Large intestine (tissue), 3 donors: Measurements from ENCODE around the gene RASSF4. TPM values are rescaled to one million over a fixed set of nuclear protein-coding genes. Genes with fewer than 3 reads are reported as not detected.

Source experiments
- DNase-seq, 2 donors: peaks; one replicate each; pipeline versions ENCODE4 v3.0.0 to v3.0.0-alpha.2; 2013
- H3K27ac ChIP-seq: one replicate; pipeline ENCODE4 v1.5.1; 2013; ENCODE audit warnings: low read length
- H3K27me3 ChIP-seq: 2 replicates; pipeline ENCODE4 v1.6.1; 2013; ENCODE audit warnings: low read length; ENCODE audit not compliant: control insufficient read depth, insufficient read depth
- H3K36me3 ChIP-seq: 2 replicates; pipeline ENCODE4 v1.6.1; 2013; ENCODE audit warnings: low read length; ENCODE audit not compliant: control insufficient read depth, insufficient read depth
- H3K4me1 ChIP-seq: one replicate; pipeline ENCODE4 v1.6.1; 2013; ENCODE audit warnings: low read length; ENCODE audit not compliant: control insufficient read depth, insufficient read depth
- H3K4me3 ChIP-seq: one replicate; pipeline ENCODE4 v1.5.1; 2013; ENCODE audit warnings: low read length
- H3K9me3 ChIP-seq: one replicate; pipeline ENCODE4 v1.6.1; 2013; ENCODE audit warnings: mild to moderate bottlenecking, low read depth, low read length, moderate library complexity; ENCODE audit not compliant: control insufficient read depth
- WGBS: methylation state at CpG from one replicate; pipeline ENCODE4 v1.1.5; 2013; ENCODE audit warnings: low lambda C conversion rate; ENCODE audit not compliant: insufficient coverage; 5-methylcytosine and 5-hydroxymethylcytosine counted together
- polyA plus RNA-seq: library from polyadenylated mRNA; unstranded; fragments of 120-200 nt; gene quantifications from one replicate; pipeline ENCODE4 v1.2.1, GENCODE V29; 2013

The RASSF4 gene
- polyA plus RNA-seq, 1 donor: 26.0 TPM

GRCh38 chr10:44976352-44977198 is 17.0 kb downstream of the RASSF4 start:
- Histone ChIP-seq H3K4me3 (no peak overlapping the region), H3K27ac (no peak overlapping the region), H3K9me3 (no peaks in the 10 kb centered on the region), H3K4me1 (peaks cover 60% of the 10 kb centered on the region), H3K27me3 (no peaks in the 10 kb centered on the region), H3K36me3 (peaks cover 11% of the 10 kb centered on the region)
- no CpG with 5 or more reads among the region's 9 CpGs for WGBS
- DNase-seq: no peak

- no CpG with 5 or more reads among the region's 25 CpGs for WGBS
- DNase-seq: peak in 1 of 2 donors; percentile 10
- peak overlapping the region; percentile 16 for H3K4me3 ChIP-seq
- no peaks in the 10 kb centered on the region for H3K27me3 ChIP-seq
- H3K36me3 ChIP-seq: peaks cover 4% of the 10 kb centered on the region
- no peaks in the 10 kb centered on the region for H3K9me3 ChIP-seq
- H3K4me1 ChIP-seq: peaks cover 62% of the 10 kb centered on the region
- H3K27ac ChIP-seq: no peak overlapping the region
These were observed 17.9 kb downstream of the RASSF4 start for GRCh38 chr10:44977287-44978212.

GRCh38 chr10:44978213-44978569 is 18.6 kb downstream of the RASSF4 start:
- no peak for DNase-seq
- no peaks in the 10 kb centered on the region for H3K9me3 ChIP-seq
- peaks cover 62% of the 10 kb centered on the region for H3K4me1 ChIP-seq
- WGBS: no CpG with 5 or more reads among the region's 4 CpGs
- peak overlapping the region; percentile 38 for H3K27ac ChIP-seq
- peak overlapping the region; percentile 16 for H3K4me3 ChIP-seq
- peaks cover 2% of the 10 kb centered on the region for H3K36me3 ChIP-seq
- H3K27me3 ChIP-seq: no peaks in the 10 kb centered on the region

GRCh38 chr10:44978570-44979280 is 19.1 kb downstream of the RASSF4 start, which contains the start of gene DEPP1:
TSS of gene DEPP1 (minus strand) at chr10:44978809. CDS start at chr10:44978030, 779 bp downstream.
- H3K36me3 ChIP-seq: peaks cover 2% of the 10 kb centered on the region
- H3K4me3 ChIP-seq: peak within 1 kb of the TSS; percentile 16
- H3K27me3 ChIP-seq: no peaks in the 10 kb centered on the region
- no CpG with 5 or more reads among the region's 12 CpGs for WGBS
- DNase-seq: peak; percentile 94 to 96
- H3K4me1 ChIP-seq: peaks cover 59% of the 10 kb centered on the region
- peak within 1 kb of the TSS; percentile 56 for H3K27ac ChIP-seq
- H3K9me3 ChIP-seq: no peaks in the 10 kb centered on the region

- H3K4me1 ChIP-seq: peaks cover 50% of the 10 kb centered on the region
- H3K27me3 ChIP-seq: no peaks in the 10 kb centered on the region
- H3K9me3 ChIP-seq: no peaks in the 10 kb centered on the region
- peaks cover 6% of the 10 kb centered on the region for H3K36me3 ChIP-seq
- peak overlapping the region; percentile 56 for H3K27ac ChIP-seq
- DNase-seq: no peak
- H3K4me3 ChIP-seq: no peak overlapping the region
- no CpG with 5 or more reads among the region's 13 CpGs for WGBS
These were observed 19.9 kb downstream of the RASSF4 start for GRCh38 chr10:44979281-44980191.

- no CpG with 5 or more reads among the region's 14 CpGs for WGBS
- peaks cover 47% of the 10 kb centered on the region for H3K4me1 ChIP-seq
- H3K27ac ChIP-seq: peak overlapping the region; percentile 41
- no peaks in the 10 kb centered on the region for H3K27me3 ChIP-seq
- H3K9me3 ChIP-seq: no peaks in the 10 kb centered on the region
- peak in 1 of 2 donors; percentile 54 for DNase-seq
- peaks cover 6% of the 10 kb centered on the region for H3K36me3 ChIP-seq
- no peak overlapping the region for H3K4me3 ChIP-seq
These were observed 20.9 kb downstream of the RASSF4 start for GRCh38 chr10:44980309-44981171.

GRCh38 chr10:44981172-44982113 is 21.8 kb downstream of the RASSF4 start:
- Histone ChIP-seq H3K36me3 (peaks cover 3% of the 10 kb centered on the region), H3K27me3 (no peaks in the 10 kb centered on the region), H3K4me3 (no peak overlapping the region), H3K4me1 (peaks cover 38% of the 10 kb centered on the region), H3K27ac (peak overlapping the region; percentile 41), H3K9me3 (no peaks in the 10 kb centered on the region)
- peak in 1 of 2 donors; percentile 42 for DNase-seq
- no CpG with 5 or more reads among the region's 11 CpGs for WGBS

- Histone ChIP-seq H3K27me3 (no peaks in the 10 kb centered on the region), H3K27ac (no peak overlapping the region), H3K9me3 (no peaks in the 10 kb centered on the region), H3K4me3 (no peak overlapping the region), H3K36me3 (peaks cover 3% of the 10 kb centered on the region), H3K4me1 (peaks cover 35% of the 10 kb centered on the region)
- no peak for DNase-seq
- WGBS: no CpG with 5 or more reads among the region's 9 CpGs
These were observed 22.5 kb downstream of the RASSF4 start for GRCh38 chr10:44982114-44982460.
